Mucosa of descending colon (tissue), 3 donors: Measurements from ENCODE around the gene RIMKLA. TPM values are rescaled to one million over a fixed set of nuclear protein-coding genes. Genes with fewer than 3 reads are reported as not detected.

ENCODE experiments used
- ATAC-seq: fragments of 200-7000 bp; cut with Tn5 transposase; one replicate; pipeline ENCODE4 v1.9.1; 2020; ENCODE audit warnings: mild to moderate bottlenecking, moderate library complexity
- DNase-seq, 3 donors: peaks; one replicate each; pipeline ENCODE4 v3.0.0-alpha.2; 2020
- H3K36me3 ChIP-seq: fragments of 200-600 bp; one replicate; pipeline ENCODE4 v1.8.0; 2021; ENCODE audit warnings: low read depth, mild to moderate bottlenecking
- H3K4me1 ChIP-seq: fragments of 200-600 bp; one replicate; pipeline ENCODE4 v1.8.0; 2021; ENCODE audit warnings: low read depth, mild to moderate bottlenecking
- H3K4me3 ChIP-seq: fragments of 200-600 bp; one replicate; pipeline ENCODE4 v1.8.0; 2021; ENCODE audit warnings: mild to moderate bottlenecking
- H3K9me3 ChIP-seq: fragments of 200-600 bp; one replicate; pipeline ENCODE4 v1.8.0; 2021; ENCODE audit warnings: mild to moderate bottlenecking
- intact Hi-C, 2 donors: fragments of 100-400 bp; cut with DNase I in 1 of 2; cut with micrococcal nuclease in 1 of 2; formaldehyde crosslinking; loops; one replicate each; pipeline versions ENCODE4 v1.11.0 to v1.11.1; 2022; cut with DNase I, micrococcal nuclease
- total RNA-seq, 3 donors: library from RNA; stranded (reverse); fragmentation: NEBNext Ultra II Directional in 2 of 3; extraction: Animal tissue kit (Norgen Biotek cat#: 25700) in 2 of 3; gene quantifications; one replicate each; pipeline versions ENCODE4 v1.2.1 to v1.2.4, GENCODE V29; 2021 to 2023
- TF ChIP-seq, protein P1 (sequence below): fragments of 200-600 bp; IDR thresholded peaks from one replicate; pipeline ENCODE4 v1.8.0; 2022; ENCODE audit warnings: antibody characterized with exemption, mild to moderate bottlenecking
- donor health status: DM: no; HTN: no; CAD: no; lungs with moderate emphysema.
- donor health status: DM: no; HTN: no; CAD: no.
- donor health status: DM: no; HTN: yes; CAD: no.

RIMKLA gene
- total RNA-seq, 3 donors from 2014 or later, result 13.3 to 18.9 (median 14.5) TPM

GRCh38 chr1:42417166-42417565 is 36.6 kb downstream of the RIMKLA start:
- Histone ChIP-seq H3K36me3 (no peaks in the 10 kb centered on the region), H3K4me1 (peaks cover 3% of the 10 kb centered on the region), H3K9me3 (no peaks in the 10 kb centered on the region), H3K4me3 (no peak overlapping the region)
- no peak for ATAC-seq
- TF ChIP-seq, protein P1, sequence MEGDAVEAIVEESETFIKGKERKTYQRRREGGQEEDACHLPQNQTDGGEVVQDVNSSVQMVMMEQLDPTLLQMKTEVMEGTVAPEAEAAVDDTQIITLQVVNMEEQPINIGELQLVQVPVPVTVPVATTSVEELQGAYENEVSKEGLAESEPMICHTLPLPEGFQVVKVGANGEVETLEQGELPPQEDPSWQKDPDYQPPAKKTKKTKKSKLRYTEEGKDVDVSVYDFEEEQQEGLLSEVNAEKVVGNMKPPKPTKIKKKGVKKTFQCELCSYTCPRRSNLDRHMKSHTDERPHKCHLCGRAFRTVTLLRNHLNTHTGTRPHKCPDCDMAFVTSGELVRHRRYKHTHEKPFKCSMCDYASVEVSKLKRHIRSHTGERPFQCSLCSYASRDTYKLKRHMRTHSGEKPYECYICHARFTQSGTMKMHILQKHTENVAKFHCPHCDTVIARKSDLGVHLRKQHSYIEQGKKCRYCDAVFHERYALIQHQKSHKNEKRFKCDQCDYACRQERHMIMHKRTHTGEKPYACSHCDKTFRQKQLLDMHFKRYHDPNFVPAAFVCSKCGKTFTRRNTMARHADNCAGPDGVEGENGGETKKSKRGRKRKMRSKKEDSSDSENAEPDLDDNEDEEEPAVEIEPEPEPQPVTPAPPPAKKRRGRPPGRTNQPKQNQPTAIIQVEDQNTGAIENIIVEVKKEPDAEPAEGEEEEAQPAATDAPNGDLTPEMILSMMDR, result no peak
- intact Hi-C loops, result no loop called here
- no peak for DNase-seq

DNA sequence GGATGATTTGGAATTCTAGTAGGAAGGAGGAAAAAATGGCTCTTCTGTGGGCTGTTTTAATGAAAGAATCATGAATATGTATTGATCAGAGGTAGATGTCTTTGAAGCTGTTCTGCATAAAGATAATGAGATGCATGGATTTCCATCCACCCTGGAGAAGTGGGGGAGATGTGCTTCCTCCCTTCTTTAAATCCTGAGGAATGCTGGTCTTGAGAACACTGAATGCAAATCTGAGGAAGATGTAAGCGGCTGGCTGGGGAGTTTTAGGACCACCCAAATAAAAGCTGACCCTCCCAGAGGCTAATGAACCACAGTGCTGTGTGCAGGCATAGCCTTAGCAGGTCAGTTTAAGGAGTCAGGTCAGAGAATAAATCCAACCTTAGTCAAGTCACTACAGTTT is 37.9 kb downstream of the RIMKLA start:
- intact Hi-C loops, result no loop called here
- H3K4me3 ChIP-seq, result no peak overlapping the region
- no peaks in the 10 kb centered on the region for H3K9me3 ChIP-seq
- H3K36me3 ChIP-seq, result no peaks in the 10 kb centered on the region
- DNase-seq (no peak), ATAC-seq (no peak)
- peaks cover 3% of the 10 kb centered on the region for H3K4me1 ChIP-seq
- TF ChIP-seq, protein P1, result no peak

DNA sequence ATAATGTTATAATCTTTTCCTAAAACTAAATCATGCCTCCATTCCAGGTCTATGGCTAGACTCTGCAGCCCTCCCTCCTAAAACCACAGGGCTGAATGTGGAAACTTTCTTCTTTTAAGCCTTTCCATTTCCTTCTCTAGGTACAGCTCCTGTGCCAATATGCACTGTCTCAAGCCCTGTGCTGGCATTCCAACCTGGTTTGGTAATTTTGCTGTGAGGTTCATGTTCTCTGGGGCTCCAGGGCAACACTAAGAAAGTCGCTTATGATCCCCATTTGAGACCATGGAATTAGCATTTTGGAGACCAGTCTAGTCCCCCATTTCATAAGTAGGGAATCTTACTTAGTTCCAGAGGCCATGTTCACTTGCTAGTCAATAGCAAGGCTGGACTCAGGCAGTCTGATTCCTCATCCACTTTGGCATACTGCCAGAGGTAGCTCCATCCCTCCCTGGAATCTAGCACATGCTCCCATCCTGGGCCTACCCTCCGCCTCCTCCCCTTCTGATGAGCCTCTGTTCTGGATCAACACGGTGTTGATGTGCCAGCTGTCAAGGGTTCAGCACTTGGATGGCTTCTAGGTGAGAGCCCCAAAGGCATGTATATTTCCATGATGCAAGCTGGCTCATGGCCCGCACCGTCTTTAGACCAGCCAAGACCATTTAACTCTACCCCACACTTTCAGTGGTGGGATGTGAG is 38.7 kb downstream of the RIMKLA start:
- ATAC-seq (no peak), DNase-seq (no peak)
- H3K9me3 ChIP-seq, result no peaks in the 10 kb centered on the region
- peaks cover 3% of the 10 kb centered on the region for H3K4me1 ChIP-seq
- TF ChIP-seq, protein P1, result no peak
- no peak overlapping the region for H3K4me3 ChIP-seq
- intact Hi-C loops, result no loop called here
- H3K36me3 ChIP-seq, result no peaks in the 10 kb centered on the region

- DNase-seq (no peak), ATAC-seq (no peak)
- no peak overlapping the region for H3K4me3 ChIP-seq
- no peaks in the 10 kb centered on the region for H3K36me3 ChIP-seq
- no peaks in the 10 kb centered on the region for H3K9me3 ChIP-seq
- intact Hi-C loops, result no loop called here
- peaks cover 3% of the 10 kb centered on the region for H3K4me1 ChIP-seq
- TF ChIP-seq, protein P1, result no peak
Observed at GRCh38 chr1:42420121-42420520, 39.5 kb downstream of the RIMKLA start.

GRCh38 chr1:42420911-42421585 is 40.5 kb downstream of the RIMKLA start:
- DNase-seq (peak; percentile 51 to 70 (median 62)), ATAC-seq (peak; percentile 87)
- Histone ChIP-seq H3K4me3 (no peak overlapping the region), H3K36me3 (no peaks in the 10 kb centered on the region), H3K9me3 (no peaks in the 10 kb centered on the region), H3K4me1 (peaks cover 3% of the 10 kb centered on the region)
- intact Hi-C loops, result no loop called here
- TF ChIP-seq, protein P1, result no peak
